Endothelial cell of umbilical vein (primary cell): ENCODE data around the gene PLEKHA5. TPM values are rescaled to one million over a fixed set of nuclear protein-coding genes. Genes with fewer than 3 reads are reported as not detected.

ENCODE experiments used
- BruUV-seq: library from RNA; stranded (reverse); fragments of 400-500 nt; replicated peaks from 2 replicates; lab custom pipeline; 2021; lab: Mats Ljungman, UMichigan
- CTCF ChIA-PET: fragments of 300-600, 350-600 bp; sonication (Branson Sonifier 250); formaldehyde crosslinking; loops from one replicate; lab custom pipeline; 2021; ENCODE audit warnings: antibody characterized with exemption, inconsistent platforms; lab: Charles Lee
- POLR2A ChIA-PET: fragments of 300-600, 350-600 bp; sonication (Branson Sonifier 250); formaldehyde crosslinking; loops from one replicate; lab custom pipeline; 2021; ENCODE audit warnings: antibody characterized with exemption, inconsistent platforms; lab: Charles Lee
- DNase-seq: peaks from one replicate; pipeline ENCODE4 v3.0.0-alpha.2; 2011; ENCODE audit warnings: low read depth, low spot score
- FAIRE-seq: peaks from 2 replicates; lab custom pipeline; 2011; peaks lifted over from hg19 to GRCh38; lab: Jason Lieb, UNC
- H2AFZ ChIP-seq: 2 replicates; pipeline ENCODE4 v1.6.0; 2012; ENCODE audit warnings: low read depth, low read length, control low read depth, inconsistent platforms
- H3K27ac ChIP-seq: 2 replicates; pipeline ENCODE4 v1.5.1; 2011; ENCODE audit warnings: low read depth, mild to moderate bottlenecking, control low read depth, low read length, moderate library complexity; ENCODE audit not compliant: insufficient read depth
- H3K27me3 ChIP-seq, 2 experiments: 2 replicates each; pipeline versions ENCODE4 v1.6.0 to v1.6.1; 2011; ENCODE audit warnings: low read length in 2 of 2, mixed read lengths in 1 of 2; ENCODE audit not compliant: control insufficient read depth in 2 of 2, insufficient read depth in 2 of 2
- H3K36me3 ChIP-seq, 2 experiments: 2 replicates in 1 of 2; 3 replicates in 1 of 2; pipeline ENCODE4 v1.5.1; 2011; ENCODE audit warnings: low read length in 2 of 2, mild to moderate bottlenecking in 1 of 2, moderate library complexity in 1 of 2; ENCODE audit not compliant: control insufficient read depth in 2 of 2, insufficient read depth in 2 of 2; ENCODE audit errors: extremely low read depth in 1 of 2
- H3K4me1 ChIP-seq: 3 replicates; pipeline ENCODE4 v1.5.1; 2011; ENCODE audit warnings: mild to moderate bottlenecking, low read length; ENCODE audit not compliant: control insufficient read depth, insufficient read depth; ENCODE audit errors: extremely low read depth
- H3K4me2 ChIP-seq: 2 replicates; pipeline ENCODE4 v1.6.1; 2011; ENCODE audit warnings: low read length, control low read depth, mixed read lengths; ENCODE audit not compliant: insufficient read depth
- H3K4me3 ChIP-seq, 3 experiments: fragments of 200-600 bp in 1 of 3; sonication (generic), shearing (Covaris generic) in 1 of 3; replicated peaks in 1 of 3; 2 replicates each; pipeline ENCODE4 v1.5.1; 2011 to 2016; ENCODE audit warnings: control low read depth in 3 of 3, low read length in 3 of 3, mild to moderate bottlenecking in 2 of 3, inconsistent platforms in 1 of 3, low read depth in 1 of 3, moderate library complexity in 1 of 3; ENCODE audit not compliant: insufficient read depth in 1 of 3
- H3K79me2 ChIP-seq: 2 replicates; pipeline ENCODE4 v1.6.0; 2012; ENCODE audit warnings: low read length, inconsistent platforms; ENCODE audit not compliant: control insufficient read depth, insufficient read depth
- H3K9ac ChIP-seq: replicated peaks from 2 replicates; pipeline ENCODE3; 2011; ENCODE audit warnings: low read length, control low read depth; ENCODE audit not compliant: insufficient read depth; ENCODE audit errors: extremely low read depth
- H3K9me1 ChIP-seq: replicated peaks from 3 replicates; pipeline ENCODE4 v1.6.0; 2011; ENCODE audit warnings: mild to moderate bottlenecking, low read length; ENCODE audit not compliant: control insufficient read depth, insufficient read depth; ENCODE audit errors: extremely low read depth
- H3K9me3 ChIP-seq: replicated peaks from 2 replicates; pipeline ENCODE4 v1.5.1; 2012; ENCODE audit warnings: low read length, inconsistent platforms; ENCODE audit not compliant: control insufficient read depth, insufficient read depth
- H4K20me1 ChIP-seq: replicated peaks from 2 replicates; pipeline ENCODE3; 2011; ENCODE audit warnings: mild to moderate bottlenecking, low read length; ENCODE audit not compliant: control insufficient read depth, insufficient read depth; ENCODE audit errors: extremely low read depth
- EZH2 ChIP-seq: IDR thresholded peaks from 2 replicates; pipeline ENCODE4 v1.6.1; 2012; ENCODE audit warnings: borderline replicate concordance, low read depth, mild to moderate bottlenecking, moderate library complexity, low read length, inconsistent platforms; ENCODE audit not compliant: severe bottlenecking
- FOS ChIP-seq: IDR thresholded peaks from 2 replicates; pipeline ENCODE4 v1.6.1; 2011; ENCODE audit warnings: mild to moderate bottlenecking, low read length, moderate library complexity, borderline replicate concordance; ENCODE audit not compliant: insufficient read depth
- POLR2AphosphoS5 ChIP-seq: IDR thresholded peaks from 2 replicates; pipeline ENCODE4 v1.6.1; 2012; ENCODE audit warnings: low read depth, mild to moderate bottlenecking, control low read depth, low read length, moderate library complexity; ENCODE audit not compliant: insufficient read depth
- dilution Hi-C: fragments of 300-500 bp; cut with MboI; formaldehyde crosslinking; loops from one replicate; pipeline ENCODE4 v1.15.0; 2019; ENCODE audit warnings: low sequenced_read_pairs; ENCODE audit not compliant: extremely low pct_ligation_motif_present
- intact Hi-C: fragments of 100-400 bp; cut with micrococcal nuclease; formaldehyde crosslinking; loops from one replicate; pipeline ENCODE4 v1.10.0; 2022
- polyA plus RNA-seq, 4 experiments: library from polyadenylated mRNA; depleted of rRNA in 3 of 4; stranded (reverse) in 3 of 4; unstranded in 1 of 4; fragments of >200 nt; gene quantifications; 2 replicates each; pipeline versions ENCODE4 v1.2.1 to v1.2.3, GENCODE V29; 2011 to 2012; ENCODE audit warnings: missing spikeins in 1 of 4
- total RNA-seq: library from RNA; stranded (reverse); gene quantifications from 2 replicates; pipeline ENCODE4 v1.2.3, GENCODE V29; 2021
- TF ChIP-seq, protein P1 (sequence below), 2 donors: IDR thresholded peaks; 1 replicate in 1 of 2; 2 replicates in 1 of 2; pipeline ENCODE4 v1.5.1; 2011; ENCODE audit warnings: low read length in 2 of 2, mild to moderate bottlenecking in 2 of 2, moderate library complexity in 2 of 2, control low read depth in 1 of 2, inconsistent platforms in 1 of 2, low read depth in 1 of 2; ENCODE audit not compliant: insufficient read depth in 1 of 2; ENCODE audit errors: extremely low read depth in 1 of 2
- TF ChIP-seq, protein P2 (sequence below): IDR thresholded peaks from 2 replicates; pipeline ENCODE4 v1.6.1; 2011; ENCODE audit not compliant: insufficient read depth, insufficient read length

Gene PLEKHA5
- total and polyA plus RNA-seq, 2 donors (not counting 3 experiments of a cell fraction or from before 2014, with no cell fraction given): 2.5 to 12.7 TPM

DNA sequence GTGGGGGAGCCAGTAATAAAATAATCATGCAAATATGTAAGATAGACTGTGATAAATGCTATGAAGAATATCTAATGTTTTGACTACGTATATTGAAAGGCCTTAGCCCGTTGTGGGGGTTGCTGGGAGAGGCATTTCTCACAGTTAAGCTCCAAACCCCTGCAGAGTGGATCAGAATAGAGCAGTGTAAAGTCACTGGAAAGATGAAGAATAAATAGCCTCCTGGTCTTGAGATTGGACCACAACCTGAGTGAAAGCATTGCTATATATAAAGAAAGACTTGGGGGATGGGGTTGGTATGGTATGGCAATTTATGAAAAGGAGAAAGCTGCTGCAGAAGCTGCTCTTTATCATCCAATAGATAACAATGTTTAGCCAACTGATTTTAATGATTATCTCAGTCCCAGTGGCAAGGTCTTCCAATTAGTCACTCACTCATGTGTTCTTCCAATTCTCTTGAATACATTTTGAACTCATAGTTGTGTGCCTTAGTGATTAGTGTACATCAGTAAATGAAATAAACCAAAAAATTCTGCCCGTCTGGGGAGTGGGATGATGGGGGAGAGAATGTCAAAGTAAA lies 10.2 kb downstream of the PLEKHA5 start:
- no peak overlapping the region for H3K4me2 ChIP-seq
- POLR2A ChIA-PET: no interaction called here
- TF ChIP-seq, protein P1, sequence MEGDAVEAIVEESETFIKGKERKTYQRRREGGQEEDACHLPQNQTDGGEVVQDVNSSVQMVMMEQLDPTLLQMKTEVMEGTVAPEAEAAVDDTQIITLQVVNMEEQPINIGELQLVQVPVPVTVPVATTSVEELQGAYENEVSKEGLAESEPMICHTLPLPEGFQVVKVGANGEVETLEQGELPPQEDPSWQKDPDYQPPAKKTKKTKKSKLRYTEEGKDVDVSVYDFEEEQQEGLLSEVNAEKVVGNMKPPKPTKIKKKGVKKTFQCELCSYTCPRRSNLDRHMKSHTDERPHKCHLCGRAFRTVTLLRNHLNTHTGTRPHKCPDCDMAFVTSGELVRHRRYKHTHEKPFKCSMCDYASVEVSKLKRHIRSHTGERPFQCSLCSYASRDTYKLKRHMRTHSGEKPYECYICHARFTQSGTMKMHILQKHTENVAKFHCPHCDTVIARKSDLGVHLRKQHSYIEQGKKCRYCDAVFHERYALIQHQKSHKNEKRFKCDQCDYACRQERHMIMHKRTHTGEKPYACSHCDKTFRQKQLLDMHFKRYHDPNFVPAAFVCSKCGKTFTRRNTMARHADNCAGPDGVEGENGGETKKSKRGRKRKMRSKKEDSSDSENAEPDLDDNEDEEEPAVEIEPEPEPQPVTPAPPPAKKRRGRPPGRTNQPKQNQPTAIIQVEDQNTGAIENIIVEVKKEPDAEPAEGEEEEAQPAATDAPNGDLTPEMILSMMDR (IDR thresholded peaks at IDR 0.05; ENCODE audit: extremely low read depth in 1 of 2, insufficient read depth in 1 of 2, low read depth in 1 of 2, low read length in 2 of 2): no peak
- no peaks in the 10 kb centered on the region for H3K27me3 ChIP-seq
- no peaks in the 10 kb centered on the region for H3K4me1 ChIP-seq
- H4K20me1 ChIP-seq: no peaks in the 10 kb centered on the region
- H3K9me3 ChIP-seq: no peaks in the 10 kb centered on the region
- no peaks in the 10 kb centered on the region for H3K79me2 ChIP-seq
- intact Hi-C loops: no loop called here
- no peak for FAIRE-seq
- CTCF ChIA-PET: no interaction called here
- H3K36me3 ChIP-seq: no peaks in the 10 kb centered on the region
- no TSS peak for BruUV-seq
- no peak overlapping the region for H3K4me3 ChIP-seq
- H3K27ac ChIP-seq: no peak overlapping the region
- dilution Hi-C loops: no loop called here
- no peak overlapping the region for H3K9ac ChIP-seq
- no peak overlapping the region for H2AFZ ChIP-seq
- DNase-seq: no peak
- H3K9me1 ChIP-seq: no peaks in the 10 kb centered on the region

DNA sequence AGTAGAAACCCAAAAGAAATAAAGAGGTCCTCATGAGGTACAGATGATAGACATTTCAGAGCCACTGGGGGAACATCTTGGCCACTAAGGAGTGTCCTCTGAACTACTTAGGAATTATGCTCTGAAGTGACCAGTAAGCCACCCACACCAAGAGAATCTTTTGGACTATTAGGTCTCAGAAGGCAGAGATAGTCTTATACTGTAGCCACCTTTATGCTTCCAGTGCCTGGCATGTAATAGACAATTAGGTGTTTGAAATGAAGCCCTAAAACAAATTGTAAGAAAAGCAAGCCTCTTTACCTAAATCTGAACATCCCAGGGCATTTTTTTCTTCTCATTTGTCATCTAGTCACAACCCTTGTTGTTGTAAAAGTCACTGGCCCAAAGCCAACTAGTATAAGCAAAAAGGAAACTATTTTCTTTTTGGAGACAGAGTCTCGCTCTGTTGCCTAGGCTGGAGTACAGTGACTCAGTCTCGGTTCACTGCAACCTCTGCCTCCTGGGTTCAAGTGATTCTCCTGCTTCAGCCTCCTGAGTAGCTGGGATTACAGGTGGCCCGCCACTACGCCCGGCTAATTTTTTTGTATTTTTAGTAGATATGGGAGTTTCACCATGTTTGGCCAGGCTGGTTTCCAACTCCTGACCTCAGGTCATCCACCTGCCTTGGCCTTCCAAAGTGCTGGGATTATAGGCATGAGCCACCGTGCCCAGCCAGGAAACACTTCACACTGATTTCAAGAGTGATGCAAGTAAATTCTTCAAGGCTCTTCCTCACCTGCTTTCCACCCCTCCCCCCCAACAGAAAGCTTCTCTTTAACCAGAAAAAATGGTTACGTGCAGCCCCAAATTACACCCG lies 11.1 kb downstream of the PLEKHA5 start:
- POLR2A ChIA-PET: no interaction called here
- intact Hi-C loops: no loop called here

More for the DNA sequence above, 11.1 kb downstream of the PLEKHA5 start:
- H2AFZ ChIP-seq: no peak overlapping the region
- no peak overlapping the region for H3K9ac ChIP-seq
- DNase-seq (no peak), FAIRE-seq (no peak)
- H3K79me2 ChIP-seq: no peaks in the 10 kb centered on the region
- no TSS peak for BruUV-seq
- no peak overlapping the region for H3K4me2 ChIP-seq
- no peaks in the 10 kb centered on the region for H3K4me1 ChIP-seq
- TF ChIP-seq, protein P2, sequence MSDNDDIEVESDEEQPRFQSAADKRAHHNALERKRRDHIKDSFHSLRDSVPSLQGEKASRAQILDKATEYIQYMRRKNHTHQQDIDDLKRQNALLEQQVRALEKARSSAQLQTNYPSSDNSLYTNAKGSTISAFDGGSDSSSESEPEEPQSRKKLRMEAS: no peak
- TF ChIP-seq EZH2 (no peak), POLR2AphosphoS5 (no peak), FOS (no peak)
- CTCF ChIA-PET: no interaction called here
- no peaks in the 10 kb centered on the region for H3K9me3 ChIP-seq
- H3K27ac ChIP-seq: no peak overlapping the region
- no peaks in the 10 kb centered on the region for H3K27me3 ChIP-seq
- no peak overlapping the region for H3K4me3 ChIP-seq
- no peaks in the 10 kb centered on the region for H4K20me1 ChIP-seq
- no peaks in the 10 kb centered on the region for H3K9me1 ChIP-seq
- dilution Hi-C loops: no loop called here
- no peaks in the 10 kb centered on the region for H3K36me3 ChIP-seq
